ENCODE measurements around the gene DOCK4.
"Not testable (repeated sequence)": the region's sequence is repeated elsewhere in the genome, so short reads cannot be mapped to it uniquely, and the experiment has no call there.

The DOCK4 gene

DNA sequence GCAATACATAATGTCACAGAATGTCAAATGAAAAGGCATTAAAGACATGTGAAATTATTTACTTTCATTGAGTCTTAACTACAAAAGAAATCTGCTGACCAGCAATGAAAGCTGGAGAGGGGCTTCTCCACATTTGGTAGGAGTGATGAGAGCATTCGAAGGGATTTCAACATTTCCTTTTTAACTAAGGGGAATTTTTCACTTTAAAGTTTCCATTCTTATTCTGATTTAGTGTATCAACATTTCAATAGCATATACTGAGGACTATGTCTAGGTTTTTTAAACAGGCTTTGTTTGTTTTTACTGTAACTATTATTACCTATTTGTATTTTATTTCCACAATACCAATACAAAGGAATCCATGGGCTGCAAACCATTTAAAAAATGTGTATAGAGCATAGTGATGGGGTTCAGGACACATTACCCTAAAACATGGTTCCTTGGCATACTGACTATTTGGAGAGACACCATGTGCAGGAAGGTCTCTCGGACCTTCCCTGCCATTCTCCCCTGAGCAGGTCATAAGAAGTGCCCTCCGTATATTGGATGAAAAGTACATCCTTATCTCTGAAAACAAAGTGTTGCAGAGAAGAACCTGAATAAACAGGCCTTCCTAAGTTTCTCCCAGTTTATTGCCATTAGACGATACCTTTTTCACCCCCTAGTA, 278.7 kb downstream of the DOCK4 start:
- DNase-seq: no peak

DNA sequence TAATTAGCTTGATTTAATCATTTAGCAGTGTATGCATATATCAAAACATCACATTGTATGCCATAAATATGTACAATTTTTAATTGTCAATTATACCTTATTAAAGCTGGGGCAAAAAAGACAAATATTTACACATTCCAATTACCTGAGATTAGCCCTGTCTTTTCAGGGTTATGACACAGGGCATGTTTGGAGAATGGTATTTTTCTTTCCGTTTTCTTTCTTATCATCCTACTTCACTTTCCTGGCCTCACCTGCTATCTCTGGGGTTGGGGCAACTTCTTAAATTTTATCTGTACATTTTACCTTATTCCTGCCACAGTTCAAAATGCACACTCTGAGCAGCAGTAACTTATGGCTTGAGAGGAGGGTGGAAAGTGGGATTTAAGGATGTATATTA, 285.9 kb downstream of the DOCK4 start:
- DNase-seq: no peak

DNA sequence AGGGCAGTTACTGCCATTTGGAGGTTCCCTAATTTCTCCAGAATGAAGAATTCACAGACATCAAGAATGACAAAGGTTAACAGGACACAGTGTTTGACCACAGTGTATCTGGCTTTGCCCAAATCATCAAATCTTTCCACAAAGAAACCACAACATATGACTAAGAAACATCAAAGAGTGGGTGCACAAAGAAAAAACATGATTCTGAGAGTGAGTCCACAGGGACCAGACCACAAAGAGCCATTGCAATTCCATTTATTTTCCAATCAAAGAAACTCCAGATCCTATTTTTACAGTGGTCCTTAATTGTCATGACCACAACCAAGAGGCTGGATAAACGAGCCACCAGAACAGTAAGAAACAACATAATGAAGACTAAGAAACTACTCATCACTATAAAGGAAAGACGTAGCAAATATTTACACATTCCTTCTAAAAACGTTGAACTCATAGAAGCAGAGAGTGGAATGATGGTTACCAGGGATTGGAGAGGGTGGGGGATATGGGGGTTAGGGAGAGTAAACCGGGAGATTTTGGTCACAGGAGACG, 286.5 kb downstream of the DOCK4 start:
- no peak for DNase-seq

DNA sequence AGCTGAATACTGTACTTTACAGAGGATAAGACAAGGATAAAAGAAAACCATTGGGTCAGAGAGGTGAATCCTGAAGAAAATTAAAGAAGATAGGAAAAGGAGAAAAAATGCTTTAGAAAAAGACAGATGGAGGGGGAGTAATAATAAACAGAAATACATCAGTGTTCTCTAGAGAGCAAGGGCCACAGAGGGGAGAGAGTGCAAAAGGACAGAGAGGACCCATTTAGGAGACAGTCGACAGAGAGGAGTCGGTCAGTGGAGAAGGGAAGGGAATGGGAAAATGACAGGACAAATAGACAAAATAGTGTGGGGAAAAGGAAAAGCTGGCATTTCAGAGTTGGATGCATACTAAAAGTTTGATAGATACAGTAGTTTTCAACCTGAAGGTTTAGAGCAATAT, 287.0 kb downstream of the DOCK4 start:
- DNase-seq: no peak

DNA sequence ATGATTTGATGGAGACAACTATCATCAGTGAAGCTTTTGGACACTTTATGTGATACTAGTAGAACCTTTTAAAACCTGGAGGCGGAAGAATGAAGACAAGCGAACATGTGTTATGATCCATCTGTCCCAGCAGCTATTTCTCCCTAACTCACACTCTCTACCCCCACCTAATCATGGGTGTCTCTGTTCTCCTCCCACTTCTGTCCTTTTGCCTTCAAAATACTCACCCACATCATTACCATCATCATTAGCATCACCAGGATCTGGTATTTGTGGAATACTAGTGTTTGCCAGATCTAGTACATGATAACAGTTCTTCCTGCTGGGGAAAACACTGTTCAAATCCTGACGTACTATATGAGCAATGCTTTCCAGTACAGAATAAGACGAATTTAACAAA, 287.7 kb downstream of the DOCK4 start:
- no peak for DNase-seq

DNA sequence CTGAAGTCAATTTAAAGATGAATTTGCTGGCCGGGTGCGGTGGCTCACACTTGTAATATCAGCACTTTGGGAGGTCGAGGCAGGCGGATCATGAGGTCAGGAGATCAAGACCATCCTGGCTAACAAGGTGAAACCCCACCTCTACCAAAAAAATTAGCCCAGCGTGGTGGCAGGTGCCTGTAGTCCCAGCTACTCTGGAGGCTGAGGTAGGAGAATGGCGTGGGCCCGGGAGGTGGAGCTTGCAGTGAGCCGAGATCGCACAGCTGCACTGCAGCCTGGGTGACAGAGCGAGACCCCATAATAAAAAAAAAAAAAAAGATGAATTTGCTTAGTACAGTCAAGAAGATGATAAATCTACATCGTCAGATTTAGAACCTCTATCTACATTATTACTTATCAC, 288.8 kb downstream of the DOCK4 start:
- not testable (repeated sequence) for DNase-seq

DNA sequence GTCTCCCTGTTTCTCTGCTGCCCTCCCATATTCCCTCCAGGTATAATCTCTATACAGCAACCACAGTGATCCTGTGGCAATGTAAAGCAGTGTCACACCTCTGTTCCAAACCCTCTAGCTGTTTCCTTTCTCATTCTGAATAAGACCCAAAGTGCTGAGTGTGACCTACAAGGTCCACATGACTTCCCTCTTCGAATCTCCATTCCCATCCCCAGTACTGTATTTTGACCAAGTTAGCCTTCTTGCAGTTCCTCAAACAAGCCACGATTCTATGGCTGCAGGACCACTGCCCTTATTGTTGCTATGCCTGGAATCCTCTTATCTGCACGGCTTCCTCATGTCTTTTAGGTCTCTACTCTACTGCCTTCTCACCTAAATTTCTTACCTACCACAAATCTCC, 291.9 kb downstream of the DOCK4 start:
- no peak for DNase-seq

DNA sequence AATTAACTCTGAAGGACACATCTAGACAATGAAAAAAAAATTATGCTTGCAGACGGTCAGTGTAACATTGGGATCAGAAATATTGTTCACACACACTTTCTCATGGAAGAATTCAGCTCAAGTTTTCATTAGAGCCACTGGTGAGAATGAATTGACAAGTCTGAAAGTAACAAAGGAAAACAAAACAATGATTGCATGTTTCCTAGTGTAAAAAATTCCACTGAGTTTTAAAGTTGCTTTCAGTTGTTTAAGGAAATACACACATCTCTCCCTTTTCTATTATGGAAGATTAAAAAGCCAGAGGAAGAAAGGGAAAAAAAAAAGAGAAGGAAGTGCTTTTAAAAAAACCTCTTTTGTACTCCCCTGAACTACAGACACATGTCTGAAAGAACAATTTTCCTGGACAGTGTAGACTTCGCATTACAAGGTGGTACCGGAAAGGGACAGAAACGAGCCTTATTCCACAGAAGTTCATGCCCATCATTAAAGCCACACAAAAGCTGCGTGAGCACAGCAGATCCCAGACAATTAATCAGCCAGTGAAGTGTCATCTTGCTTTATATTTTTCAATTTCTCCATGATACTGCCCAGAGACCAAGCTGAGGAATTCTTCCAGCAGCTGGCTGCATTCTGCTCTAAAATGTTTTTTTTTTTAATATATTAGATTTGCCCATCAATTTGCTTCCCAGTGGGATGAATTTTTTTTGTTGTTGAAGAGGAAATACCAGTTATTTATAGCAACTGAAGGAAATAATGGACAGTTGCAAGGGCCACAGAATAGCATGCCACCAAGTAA, 294.8 kb downstream of the DOCK4 start:
- DNase-seq: no peak

DNA sequence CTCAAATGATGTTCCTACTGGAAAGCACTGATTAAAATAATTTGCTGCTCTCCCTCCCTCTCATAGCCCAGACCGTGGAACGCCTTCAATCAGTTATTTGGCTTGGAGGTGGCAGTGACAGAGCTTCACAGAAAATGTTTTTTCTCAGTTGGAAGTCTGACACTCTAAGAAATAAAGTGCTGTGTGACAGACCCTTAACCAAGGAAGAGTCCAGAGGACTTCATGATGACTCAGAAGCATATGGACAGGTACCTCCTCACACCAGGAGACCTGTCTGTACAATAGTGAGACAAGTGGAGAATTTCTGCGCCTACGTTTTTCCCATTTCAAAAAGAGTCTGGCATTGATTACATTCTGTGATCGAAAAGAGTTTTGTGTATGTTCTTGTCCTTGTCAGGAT, 295.5 kb downstream of the DOCK4 start:
- DNase-seq: no peak

DNA sequence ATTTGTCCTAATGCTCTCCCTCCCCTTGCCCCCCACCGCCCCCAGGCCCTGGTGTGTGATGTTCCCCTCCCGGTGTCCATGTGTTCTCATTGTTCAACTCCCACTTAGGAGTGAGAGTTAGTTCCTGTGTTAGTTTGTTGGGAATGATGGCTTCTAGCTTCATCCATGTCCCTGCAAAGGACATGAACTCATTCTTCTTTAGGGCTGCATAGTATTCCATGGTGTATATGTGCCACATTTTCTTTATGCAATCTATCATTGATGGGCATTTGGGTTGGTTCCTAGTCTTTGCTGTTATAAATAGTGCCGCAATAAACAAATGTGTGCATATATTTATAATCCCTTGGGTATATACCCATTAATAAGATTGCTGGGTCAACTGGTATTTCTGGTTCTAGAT, 297.5 kb downstream of the DOCK4 start:
- not testable (repeated sequence) for DNase-seq

DNA sequence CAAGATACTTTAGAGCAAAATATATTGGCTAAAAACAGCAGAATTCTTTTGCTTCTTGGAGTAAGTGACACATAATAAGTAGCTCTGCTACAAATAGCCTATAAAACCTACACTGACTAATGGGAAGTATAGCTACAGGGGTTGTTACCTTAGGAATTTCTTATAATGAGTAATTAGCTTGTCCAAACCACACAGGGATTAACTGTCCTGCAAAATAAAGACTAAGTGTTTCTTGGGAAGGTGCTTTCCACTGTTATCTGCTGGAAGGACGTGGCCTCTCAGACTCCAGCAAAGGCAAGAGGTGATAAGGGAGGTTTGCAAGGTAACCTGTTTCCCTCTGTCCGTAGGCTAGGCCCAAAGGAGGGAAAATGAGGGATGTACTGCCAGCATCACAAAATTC, 302.4 kb downstream of the DOCK4 start:
- DNase-seq: no peak

DNA sequence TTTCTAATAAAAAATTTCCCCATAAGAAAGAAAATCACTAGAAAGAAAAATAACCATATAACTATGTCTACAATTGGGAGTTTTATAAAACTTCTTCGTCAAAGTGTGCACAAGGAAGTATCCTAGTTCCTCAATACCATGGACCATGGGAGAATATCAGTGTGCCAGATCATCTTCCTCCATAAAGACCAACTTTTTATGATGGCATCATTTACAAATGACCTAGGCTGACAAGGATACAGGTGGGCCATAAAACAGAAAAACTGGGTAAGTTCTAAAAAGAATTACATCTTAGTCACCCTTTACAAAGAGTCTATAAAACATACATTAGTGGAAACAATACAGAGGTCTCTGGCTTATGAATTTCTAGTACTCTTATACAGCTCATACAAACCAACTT, 303.2 kb downstream of the DOCK4 start:
- DNase-seq: no peak

DNA sequence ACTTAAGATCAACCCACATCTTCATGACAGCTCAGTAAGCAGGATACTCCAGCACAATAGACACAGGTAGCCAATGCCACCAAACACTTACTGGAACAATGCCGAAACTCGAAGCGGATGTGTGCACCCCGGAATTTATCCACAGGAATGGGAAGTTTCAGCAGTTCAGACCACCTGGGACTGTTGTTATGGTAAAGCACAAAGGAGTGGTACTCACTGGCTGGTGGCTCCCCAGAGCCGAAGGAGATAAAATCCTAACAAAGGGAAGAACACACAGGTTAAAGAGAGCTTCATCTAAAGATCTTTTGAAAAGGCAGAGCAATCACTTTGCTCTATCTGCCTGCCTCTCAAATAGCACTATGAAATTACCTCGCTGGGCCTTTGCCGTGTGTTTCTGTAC, 305.9 kb downstream of the DOCK4 start:
- no peak for DNase-seq

DNA sequence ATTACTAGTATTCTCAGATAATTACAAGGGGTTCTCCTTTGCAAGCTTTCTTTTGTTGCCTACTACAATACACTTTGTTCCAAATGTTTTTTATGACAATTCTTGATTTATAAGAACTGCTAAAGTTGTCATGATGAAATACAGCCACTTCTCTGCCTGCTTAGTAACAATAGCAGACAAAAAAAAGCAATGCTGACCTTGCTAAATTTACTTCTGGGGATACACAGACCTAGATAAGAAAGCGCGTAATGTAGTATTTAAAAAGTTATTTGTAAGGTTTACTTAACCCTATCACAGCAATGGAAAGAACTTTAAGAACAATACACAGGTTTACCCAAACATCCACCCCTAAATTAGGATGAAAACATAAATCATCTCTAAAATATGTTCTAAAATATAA, 311.1 kb downstream of the DOCK4 start:
- DNase-seq: no peak

DNA sequence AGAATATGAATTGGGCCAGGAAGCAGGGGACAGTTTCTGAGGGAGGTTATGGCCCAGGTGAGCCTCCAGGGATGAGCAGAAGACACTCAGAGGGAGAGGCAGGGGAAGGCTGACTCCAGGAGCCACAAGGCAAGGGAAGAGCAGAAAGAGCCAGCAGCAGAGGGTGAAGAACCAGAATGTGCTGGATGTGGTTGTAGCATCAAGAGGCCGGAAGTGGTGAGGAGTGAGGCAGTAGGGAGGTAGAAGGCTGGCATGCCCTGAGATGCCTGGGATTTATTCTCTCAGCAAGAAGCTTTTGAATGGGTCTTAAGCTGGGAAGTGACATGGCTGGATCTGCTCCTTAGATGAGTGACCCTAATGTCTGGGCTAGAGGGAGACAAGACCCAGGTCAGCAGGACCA, 311.7 kb downstream of the DOCK4 start:
- no peak for DNase-seq

DNA sequence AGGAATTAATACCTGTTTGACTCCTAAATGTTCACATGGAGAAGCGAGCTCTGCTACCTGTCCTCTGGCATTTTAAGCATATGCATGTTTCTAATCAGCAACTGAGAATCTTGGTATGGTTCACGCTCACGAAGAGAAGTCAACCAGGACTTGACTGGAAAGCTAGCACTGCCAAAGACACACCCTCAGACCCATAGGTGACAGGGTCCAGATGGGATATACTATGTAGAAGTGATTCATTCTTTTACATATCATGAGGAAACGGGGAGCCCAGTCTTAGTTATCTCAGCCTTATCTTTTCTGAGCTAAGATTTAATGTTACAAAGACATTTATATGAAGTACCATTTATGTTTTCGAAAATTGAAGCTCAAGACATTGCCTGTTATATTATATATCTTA, 313.0 kb downstream of the DOCK4 start:
- no peak for DNase-seq

DNA sequence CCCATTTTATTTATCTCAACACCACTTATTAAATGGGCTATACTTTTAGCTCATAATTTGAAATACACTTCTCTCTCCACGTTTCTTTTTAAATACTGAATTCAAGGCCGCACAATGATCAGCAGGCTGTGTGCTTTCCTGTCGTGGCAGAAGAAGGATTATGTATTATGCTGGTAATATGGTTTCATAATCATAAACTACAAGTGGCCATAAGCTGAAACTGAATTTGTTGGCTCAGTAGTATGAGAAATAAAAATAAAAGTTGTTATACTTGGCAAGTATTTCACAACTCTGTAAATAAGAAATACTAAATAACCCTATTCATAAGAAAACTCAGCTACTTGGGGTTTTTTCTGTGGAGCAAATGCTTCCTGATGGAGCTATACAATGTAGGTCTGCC, 313.6 kb downstream of the DOCK4 start:
- no peak for DNase-seq

DNA sequence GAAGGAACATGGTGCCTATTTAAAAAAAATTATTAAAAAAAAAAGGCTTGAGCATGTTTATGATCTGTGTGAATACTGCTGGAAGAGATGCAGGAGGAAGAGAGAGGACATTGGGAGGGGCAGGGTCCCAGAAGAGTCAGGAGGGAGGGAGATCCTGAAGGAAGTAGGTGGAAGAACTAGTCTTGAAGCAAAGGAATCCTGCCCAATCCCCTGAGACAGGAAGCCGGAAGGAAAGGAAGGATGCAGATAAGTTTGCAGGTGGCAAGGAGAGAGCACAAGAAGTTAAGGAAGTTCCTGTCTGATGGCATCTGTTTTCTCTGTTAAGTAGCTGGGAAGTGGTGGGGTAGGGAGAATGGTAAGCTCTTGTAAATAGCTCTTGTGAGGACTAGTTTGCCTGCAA, 318.5 kb downstream of the DOCK4 start:
- DNase-seq: no peak

DNA sequence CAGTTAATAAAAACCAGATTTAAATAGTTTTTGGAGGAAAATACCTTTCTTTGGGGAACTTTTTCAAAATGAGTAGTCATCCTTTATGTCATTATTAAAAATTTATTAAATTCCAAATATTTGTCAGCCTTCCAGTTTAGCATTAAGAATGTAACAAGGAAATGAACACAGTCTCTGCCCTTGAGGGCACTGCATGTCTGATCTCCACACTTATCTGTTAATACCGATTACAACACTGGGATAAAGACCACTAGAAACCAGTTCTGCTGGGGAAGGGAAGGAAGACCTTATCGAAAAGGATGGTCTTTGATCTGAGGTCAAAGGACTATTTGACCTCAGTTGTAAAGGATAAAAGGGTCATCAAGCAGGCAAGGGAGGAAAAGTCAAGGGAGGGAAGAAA, 320.0 kb downstream of the DOCK4 start:
- no peak for DNase-seq

DNA sequence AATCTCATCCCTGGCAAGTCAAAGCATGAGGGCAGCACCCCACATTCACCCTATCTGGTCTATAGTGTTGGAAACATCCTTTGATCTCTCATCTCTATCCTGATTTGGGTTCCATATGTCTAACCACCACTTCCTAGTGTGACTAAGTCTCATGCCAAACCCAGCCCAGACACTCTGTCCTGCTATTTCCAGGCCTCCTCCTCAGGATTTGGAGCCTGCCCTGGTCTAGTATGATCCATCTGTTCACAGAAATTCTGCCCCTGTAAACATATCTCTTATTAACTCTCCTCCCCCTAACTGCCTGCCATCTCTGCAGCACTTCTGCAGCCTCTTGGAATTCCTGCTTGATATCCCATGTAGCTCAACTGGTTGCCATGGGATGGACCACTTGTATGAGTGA, 323.0 kb downstream of the DOCK4 start:
- no peak for DNase-seq

DNA sequence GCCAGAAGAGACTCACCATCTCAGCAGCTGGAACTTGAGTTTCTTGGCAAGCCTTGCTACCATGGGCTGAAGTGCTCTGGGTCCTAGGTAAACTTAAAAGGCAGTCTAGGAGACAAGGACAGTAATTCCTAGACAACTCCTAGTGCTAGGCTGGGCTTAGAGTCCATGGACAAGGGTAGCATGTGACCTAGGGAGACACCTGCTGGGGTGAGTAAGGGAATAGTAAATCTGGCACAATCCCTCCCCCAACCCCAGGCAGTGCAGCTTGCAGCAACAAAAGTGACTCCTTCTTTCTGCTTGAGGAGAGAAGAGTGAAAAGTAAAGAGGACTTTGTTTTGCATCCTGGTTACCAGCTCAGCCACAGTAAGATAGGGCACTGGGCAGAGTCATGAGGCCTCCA, 327.4 kb downstream of the DOCK4 start:
- DNase-seq: no peak

DNA sequence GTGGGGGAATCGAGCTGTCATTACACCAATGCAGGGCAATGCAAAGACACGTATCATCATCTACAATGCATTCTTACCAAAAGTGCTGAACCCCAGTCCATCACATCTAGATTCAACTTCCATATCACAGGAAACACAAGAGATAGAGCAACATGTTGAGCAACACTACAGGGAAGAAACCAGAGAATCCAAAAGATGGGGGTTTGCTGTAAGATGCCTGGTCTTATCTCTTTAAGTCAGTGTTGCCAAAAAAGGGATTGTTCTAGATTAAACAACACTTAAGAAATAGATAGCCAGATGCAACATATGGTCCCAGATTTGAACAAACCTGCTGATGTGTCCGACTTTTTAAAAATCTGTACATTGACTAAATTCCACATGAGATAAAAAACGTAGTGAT, 328.3 kb downstream of the DOCK4 start:
- no peak for DNase-seq

DNA sequence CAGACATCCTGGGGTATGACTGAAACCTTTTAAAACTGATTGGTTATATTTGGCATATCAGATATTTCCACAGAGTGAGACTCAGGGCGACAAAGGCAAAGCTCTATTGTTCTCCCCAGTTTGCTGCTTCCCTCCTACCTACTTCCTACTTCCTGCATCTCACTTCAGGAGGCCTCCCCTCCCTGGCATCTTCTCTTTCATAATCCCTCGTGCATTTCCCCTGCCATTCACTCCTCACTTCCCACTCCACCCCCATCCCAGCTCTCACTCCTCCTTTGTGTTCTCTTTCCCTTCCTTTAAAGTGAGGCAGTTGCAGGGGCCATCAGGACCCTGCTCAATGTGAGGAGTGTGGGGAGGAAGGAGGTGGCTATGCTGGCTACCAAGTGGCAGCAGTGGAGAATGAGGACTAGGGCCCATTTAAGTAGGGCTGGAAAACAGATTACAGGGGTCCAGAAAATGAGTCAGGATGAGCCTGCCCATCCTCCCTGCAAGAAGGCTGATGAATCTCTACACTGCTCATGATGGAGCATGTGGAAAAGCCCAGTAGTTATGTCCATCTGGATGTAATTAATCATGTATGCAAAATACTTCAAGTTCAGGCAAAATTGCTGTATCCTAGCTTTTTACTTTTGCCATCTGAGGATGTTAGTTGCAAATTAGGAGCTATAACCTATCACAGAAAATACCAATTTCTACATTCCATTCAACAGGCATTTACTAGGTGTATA, 332.1 kb downstream of the DOCK4 start:
- DNase-seq: no peak

DNA sequence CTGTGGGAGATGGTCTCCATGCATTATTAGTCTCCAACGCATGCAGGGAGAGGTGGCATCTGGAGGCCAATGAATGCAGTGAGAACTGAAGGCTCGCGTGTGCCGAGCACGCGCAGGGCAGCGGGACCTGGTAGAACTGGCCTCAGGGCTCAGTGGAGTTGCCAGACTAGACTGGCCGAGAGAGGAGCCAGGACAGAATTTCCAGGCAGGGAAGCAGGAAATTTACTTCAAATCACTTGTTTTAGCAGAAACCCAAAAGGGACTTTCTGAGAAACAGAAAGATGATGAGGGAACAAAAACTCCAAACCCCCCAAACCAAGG, 332.9 kb downstream of the DOCK4 start:
- DNase-seq: no peak
